ENCODE results near the gene GOSR1.
A peak's percentile ranks its signal among the peaks of the same experiment; 100 is the strongest.
"Not testable (repeated sequence)": the region's sequence is repeated elsewhere in the genome, so short reads cannot be mapped to it uniquely, and the experiment has no call there.

Gene GOSR1

GRCh38 chr17:30549181-30549580 lies 72.0 kb downstream of the GOSR1 start:
- not testable (repeated sequence) for DNase-seq

DNA sequence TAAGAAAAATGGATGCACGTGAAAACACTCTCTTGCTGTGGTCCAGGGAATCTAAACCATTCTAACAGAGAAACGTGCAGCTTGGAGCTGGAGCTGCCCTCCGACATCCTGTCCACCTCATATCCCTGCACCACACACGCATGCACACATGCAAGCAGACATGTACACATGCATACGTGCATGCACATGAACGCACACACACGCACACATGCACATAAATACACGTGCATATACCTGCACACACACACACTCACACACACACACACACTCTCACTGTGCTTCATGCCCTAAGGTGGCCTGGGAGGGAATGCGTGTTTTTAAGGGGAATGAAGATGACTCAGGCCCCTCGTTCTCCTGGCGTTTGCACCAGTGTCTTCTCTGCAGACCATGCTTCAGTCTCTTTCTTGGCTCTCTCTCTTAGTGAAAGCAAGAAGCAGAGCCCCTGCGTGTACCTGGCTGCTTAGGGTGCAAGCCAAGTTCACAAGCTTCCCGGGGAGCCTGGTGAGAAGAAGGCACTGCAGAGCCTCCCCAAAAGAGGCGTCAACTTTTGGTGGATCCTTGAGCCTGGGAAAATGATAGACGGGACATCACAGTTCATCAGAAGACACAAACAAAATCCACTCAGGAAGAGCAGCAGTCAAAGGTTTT lies 72.8 kb downstream of the GOSR1 start:
- no peak for DNase-seq

- DNase-seq = no peak
Observed at GRCh38 chr17:30550512-30551273, 73.5 kb downstream of the GOSR1 start.

DNA sequence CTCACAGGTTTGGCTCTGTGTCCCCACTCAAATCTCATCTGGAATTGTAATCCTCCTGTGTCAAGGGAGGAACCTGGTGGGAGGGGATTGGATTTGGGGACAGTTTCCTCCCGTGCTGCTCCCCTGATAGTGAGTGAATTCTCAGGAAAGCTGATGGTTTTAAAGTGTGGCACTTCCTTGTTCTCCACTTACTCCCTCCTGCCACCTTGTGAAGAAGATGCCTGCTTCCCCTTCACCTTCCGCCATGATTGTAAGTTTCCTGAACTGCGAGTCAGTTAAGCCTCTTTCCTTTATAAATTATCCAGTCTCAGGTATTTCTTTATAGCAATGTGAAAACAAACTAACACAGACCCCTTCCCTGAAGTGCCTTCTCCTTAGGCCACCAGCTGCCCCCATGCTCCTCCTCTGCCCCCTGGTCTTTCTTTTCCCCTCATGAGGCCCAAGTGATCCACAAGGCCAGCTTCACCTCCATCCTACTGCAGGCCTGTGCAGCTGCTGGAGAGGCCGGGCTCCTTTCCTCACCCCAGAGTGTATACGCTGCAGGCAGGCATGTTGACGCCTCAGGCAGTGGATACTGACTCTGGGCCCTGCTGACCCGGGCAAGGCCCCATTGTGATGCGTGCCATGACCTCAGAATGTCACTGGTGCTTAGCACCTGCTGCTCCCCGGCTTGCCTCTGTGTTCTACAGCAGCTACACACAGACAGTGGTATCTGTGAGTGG lies 74.2 kb downstream of the GOSR1 start:
- not testable (repeated sequence) for DNase-seq

DNA sequence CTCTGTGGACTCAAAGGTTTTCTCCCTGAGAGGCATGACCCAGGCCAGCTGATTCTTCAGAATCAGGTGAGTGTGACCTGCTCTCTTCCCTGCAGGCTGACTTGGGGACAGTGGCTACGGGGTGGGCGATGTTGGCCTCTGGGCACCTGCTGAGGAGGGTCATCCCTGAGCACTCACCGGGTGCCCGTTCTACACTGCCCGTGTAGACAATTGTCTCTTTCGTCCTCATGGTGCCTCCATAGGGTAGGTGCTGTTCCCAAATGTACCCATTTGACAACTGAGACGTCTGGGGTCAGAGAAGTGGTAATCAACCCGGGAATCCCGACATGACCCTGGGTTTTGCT lies 74.8 kb downstream of the GOSR1 start:
- DNase-seq = no peak

DNA sequence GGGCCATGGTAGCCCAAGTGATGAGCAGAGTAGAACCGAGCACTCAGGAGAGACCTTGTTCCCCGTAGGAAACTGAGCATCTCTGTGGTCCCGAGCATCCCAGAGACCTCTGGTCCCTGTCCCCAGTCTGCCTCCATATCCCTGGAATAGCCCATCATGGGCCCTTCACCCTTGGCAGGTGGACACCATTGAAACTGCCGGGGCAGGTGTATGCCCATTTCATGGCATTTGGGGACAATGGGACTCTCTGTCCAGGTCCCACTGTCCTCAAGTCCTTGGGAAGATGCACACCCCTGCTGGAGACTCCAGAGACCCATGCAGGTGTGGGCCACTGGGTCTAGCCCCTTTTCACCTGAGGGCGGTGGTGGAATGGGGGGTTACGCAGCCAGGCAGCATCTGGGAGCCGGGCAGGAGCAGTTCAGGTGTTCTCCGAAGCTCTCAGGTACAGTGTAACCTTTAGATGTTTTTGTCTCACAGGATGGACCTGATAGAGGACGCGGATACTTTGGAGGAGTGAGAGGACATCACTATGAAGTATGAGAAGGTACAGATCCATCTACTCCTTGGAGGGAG lies 75.9 kb downstream of the GOSR1 start:
- DNase-seq = no peak

DNA sequence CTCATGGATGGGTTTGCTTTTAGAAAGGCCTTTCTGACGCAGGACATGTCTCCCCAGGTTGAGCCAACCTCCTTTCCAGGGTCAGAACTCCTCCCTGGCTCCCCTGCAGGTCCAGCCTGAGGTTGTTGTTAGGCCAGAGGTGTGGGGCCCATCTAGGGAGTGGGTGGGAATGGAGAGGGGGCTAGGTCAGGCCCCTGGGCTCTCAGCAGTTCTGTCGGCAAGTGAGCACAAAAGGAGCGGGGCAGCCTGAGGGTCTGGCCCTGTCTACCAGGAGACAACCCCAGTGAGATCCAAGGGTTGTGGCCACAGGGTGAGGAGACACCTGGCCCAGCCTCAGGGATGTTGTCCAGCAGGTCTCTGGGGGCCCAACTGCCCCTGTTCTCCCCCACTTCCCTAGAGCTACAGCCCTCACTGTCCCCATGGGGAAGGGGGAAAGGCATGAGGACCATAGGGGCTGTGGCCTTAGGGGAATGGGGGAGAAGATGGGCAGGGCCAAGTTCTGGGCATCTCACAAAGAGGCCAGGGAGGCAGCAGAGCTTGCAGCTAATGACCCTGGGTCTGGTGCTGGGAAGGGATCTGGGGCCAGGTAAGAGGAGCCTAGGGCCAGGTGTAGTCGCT lies 76.7 kb downstream of the GOSR1 start:
- DNase-seq = not testable (repeated sequence)

DNA sequence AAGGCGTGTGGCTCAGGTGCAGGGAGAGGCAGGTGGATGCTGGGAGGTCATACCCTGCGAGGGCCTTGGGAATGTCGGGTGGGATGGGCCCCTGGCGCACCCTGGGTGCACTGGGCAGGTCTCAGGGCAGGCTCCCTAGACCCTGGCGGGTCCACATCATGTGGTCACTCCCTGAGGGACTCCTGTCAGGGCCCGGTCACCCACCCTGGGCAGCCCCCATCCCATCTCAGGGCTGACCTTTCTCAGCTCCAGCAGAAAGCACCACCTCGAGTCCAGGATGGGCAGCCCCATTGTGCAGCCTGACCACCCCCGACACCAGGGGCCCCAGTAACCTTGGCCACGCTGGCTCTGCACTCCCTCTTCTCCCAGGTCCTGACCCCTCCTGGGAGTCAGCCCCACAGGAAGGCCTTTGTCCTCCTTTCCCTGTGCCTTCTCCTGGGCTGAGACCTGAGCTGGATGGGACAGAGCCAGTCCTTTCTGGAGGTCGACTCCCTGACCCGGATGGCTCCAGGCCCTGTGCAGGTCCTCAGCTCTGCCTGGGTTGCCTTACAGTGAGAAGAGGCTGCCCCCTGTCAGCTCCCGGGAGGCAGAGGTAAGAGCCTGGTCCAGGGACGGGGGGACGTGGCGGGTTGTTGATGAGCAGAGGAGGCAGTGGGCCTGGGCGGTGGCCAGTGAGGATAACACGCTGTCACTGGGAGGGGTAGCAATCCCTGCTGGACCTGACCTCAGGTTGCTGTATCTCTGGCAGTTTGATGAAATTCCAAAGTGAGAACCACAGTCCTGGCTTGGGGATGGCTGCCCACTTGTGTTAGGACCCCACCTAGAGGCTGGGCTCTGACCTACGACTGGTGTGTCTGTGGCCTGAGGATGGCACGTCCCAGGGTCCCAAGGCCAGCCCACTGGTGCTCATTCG lies 77.9 kb downstream of the GOSR1 start:
- DNase-seq = peak; percentile 29

GRCh38 chr17:30555942-30556341 lies 78.7 kb downstream of the GOSR1 start:
- no peak for DNase-seq

GRCh38 chr17:30556374-30557332 lies 79.4 kb downstream of the GOSR1 start:
- DNase-seq = no peak

GRCh38 chr17:30557916-30558685 lies 80.9 kb downstream of the GOSR1 start:
- no peak for DNase-seq

DNA sequence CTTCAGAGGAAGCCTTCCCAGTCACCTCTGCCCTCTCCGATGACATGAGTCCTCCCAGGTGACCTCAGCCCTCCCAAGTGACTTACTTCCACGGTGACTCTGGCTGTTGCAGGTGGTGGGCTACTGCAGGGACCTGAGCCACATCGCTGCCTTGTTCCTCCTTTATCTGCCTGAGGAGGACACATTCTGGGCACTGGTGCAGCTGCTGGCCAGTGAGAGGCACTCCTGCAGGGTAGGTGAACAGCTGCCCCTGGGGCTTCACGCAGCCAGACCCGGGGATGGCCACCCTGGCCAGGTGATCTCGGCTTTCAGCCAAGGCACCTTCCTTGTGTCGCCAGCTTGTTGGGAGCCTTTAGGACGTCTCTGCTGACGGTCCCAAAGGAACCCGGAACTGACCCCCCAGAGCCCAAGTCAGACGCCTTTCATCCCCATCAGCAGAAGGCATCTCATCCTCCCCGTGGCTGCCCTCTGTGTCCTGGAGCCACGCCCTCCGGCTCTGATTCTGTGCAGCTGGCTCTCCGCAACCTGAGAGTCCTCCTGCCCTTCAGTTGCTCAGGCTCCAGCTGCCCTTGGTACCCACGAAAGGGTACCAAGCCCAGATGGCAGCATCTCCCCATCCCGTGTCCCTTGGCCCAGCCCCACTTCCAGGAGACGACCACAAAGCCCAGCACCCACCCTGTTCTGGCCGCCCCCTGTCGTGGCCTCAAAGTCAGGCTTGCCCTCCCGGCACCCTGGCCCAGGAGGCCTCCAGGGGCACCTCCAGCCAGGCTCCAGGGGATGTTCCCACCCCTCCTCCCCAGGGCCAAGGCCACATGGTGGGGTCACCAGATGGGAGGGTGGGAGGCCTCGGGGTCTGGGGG lies 81.7 kb downstream of the GOSR1 start:
- peak; percentile 11 for DNase-seq

- DNase-seq = no peak
Observed at GRCh38 chr17:30559656-30560055, 82.4 kb downstream of the GOSR1 start.

- not testable (repeated sequence) for DNase-seq
Observed at GRCh38 chr17:30560117-30561026, 83.2 kb downstream of the GOSR1 start.

GRCh38 chr17:30561766-30562165 lies 84.6 kb downstream of the GOSR1 start:
- DNase-seq = not testable (repeated sequence)

- not testable (repeated sequence) for DNase-seq
Observed at GRCh38 chr17:30563131-30563904, 86.1 kb downstream of the GOSR1 start.

DNA sequence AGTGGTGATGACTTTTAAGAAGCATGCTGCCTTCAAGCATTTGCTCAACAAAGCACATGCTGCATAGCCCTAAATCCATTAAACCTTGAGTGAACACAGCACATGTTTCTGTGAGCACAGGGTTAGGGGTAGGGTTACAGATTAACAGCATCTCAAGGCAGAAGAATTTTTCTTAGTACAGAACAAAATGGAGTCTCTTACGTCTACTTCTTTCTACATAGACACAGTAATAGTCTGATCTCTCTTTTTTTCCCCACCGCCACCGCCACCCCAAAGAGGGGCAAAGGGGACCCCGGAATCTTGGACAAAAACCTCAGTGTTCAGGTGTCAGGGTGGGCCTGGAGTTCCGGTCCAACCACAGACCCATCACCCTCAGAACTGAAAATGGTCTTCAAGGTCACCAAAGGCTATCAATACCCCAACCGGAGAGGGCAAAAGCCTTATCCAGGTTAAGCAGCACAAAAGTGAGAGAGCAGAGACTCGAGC lies 86.7 kb downstream of the GOSR1 start:
- not testable (repeated sequence) for DNase-seq

Measured in right forelimb (tissue), 1 donor.